Vagina (tissue), 2 donors: ENCODE measurements around the gene NR1H2.

Experiments
- CTCF ChIP-seq, 3 experiments: fragments of 450-650 bp in 2 of 3; fragments of 200-600 bp in 1 of 3; sonication (generic) in 1 of 3; IDR thresholded peaks; one replicate each; pipeline ENCODE4 v1.5.1; 2017 to 2019; ENCODE audit warnings: antibody characterized with exemption in 3 of 3, mild to moderate bottlenecking in 2 of 3, moderate library complexity in 2 of 3
- POLR2A ChIP-seq, 2 donors: fragments of 450-650 bp; IDR thresholded peaks; one replicate each; pipeline ENCODE4 v1.6.1; 2017; ENCODE audit warnings: antibody characterized with exemption in 2 of 2, mild to moderate bottlenecking in 2 of 2, moderate library complexity in 2 of 2

DNA sequence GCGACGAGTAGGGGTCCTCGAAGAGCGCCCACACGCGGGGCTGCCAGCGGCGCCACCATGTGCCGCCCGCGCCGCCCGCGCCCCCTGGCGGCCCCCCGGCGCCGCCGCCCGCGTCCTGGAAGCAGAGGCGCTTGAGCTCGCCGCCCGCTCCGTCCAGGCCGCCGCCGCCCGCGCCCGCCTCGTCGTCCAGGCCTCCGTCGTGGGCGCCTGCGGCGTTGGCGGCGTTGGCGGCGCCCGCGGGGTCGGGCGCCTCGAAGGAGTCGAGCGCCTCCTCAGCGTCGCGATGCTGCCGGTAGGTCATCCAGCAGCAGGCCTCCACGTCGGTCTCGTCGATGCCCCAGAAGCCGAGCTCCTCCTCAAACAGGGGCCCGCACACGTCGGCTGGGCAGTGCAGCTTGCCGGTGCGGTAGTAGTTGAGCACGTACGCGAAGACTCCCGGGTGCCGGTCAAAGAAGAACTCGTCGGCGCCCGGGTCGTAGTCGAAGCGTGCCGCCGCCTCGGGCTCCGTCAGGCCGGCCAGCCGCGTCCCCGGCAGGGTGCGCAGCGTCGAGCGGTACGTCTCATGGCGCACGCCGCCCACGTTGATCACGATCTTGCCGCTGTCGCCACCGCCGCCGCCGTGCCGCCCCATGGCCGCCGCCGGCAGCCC is 47.9 kb upstream of the NR1H2 start:
- TF ChIP-seq CTCF (IDR thresholded peaks at IDR 0.05), result no peak
- no peak for TF ChIP-seq POLR2A (IDR thresholded peaks at IDR 0.05)
